ES-I3 (cell line): ENCODE results near the gene HADH.
"Not testable (repeated sequence)": the region's sequence is repeated elsewhere in the genome, so short reads cannot be mapped to it uniquely, and the experiment has no call there.

Source experiments
- H3K36me3 ChIP-seq: 2 replicates; pipeline ENCODE4 v1.6.1; 2013; ENCODE audit warnings: mild to moderate bottlenecking, low read length, control low read depth, moderate library complexity; ENCODE audit not compliant: insufficient read depth
- H3K4me1 ChIP-seq: 2 replicates; pipeline ENCODE4 v1.6.1; 2013; ENCODE audit warnings: mild to moderate bottlenecking, control low read depth, low read length; ENCODE audit not compliant: insufficient read depth
- H3K9ac ChIP-seq: 2 replicates; pipeline ENCODE4 v1.6.1; 2013; ENCODE audit warnings: low read depth, mild to moderate bottlenecking, low read length, moderate library complexity
- H3K9me3 ChIP-seq: 2 replicates; pipeline ENCODE4 v1.6.1; 2013; ENCODE audit warnings: mild to moderate bottlenecking, low read length, moderate library complexity; ENCODE audit not compliant: control insufficient read depth, insufficient read depth

Gene HADH

DNA sequence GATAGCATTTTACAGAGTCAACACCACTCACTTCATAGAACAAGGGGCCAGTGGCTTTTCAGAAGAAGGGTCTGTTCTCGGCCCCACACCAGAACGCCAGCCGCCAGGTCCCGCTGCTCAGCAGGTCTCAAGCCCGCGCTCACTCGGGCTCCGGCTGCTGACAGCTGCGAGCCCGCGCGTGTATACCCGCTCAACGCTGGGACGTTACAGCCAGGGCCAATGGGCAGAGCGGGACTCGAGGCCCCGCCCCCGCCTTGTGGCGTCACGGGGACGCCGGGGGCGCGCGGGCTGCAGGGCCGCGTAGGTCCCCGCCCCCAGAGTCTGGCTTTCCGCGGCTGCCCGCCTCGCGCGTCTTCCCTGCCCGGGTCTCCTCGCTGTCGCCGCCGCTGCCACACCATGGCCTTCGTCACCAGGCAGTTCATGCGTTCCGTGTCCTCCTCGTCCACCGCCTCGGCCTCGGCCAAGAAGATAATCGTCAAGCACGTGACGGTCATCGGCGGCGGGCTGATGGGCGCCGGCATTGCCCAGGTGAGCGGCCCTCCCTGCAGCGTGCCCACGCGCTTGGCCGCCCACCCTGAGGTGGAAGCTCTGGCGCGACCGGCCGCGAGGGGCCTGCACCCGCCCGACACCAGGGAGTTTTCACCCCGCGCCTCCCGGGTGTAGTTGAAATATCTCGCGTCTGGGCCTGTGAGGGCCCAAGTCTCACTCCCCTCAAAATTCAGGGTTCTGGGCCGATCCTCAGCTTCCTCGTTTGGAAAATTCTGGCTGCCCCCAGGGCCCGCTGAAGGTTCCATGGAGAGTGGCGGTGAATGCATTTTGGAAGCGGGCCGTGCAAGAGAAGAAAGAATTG lies at the start of gene HADH:
TSS of gene HADH (plus strand) at position 353 of the 850 bp plus-strand sequence. CDS start at position 397, 44 bp downstream.
- Histone ChIP-seq H3K36me3 (no peaks in the 10 kb centered on the region), H3K9me3 (no peaks in the 10 kb centered on the region), H3K4me1 (peaks cover 28% of the 10 kb centered on the region), H3K9ac (peak within 1 kb of the TSS; percentile 90)

DNA sequence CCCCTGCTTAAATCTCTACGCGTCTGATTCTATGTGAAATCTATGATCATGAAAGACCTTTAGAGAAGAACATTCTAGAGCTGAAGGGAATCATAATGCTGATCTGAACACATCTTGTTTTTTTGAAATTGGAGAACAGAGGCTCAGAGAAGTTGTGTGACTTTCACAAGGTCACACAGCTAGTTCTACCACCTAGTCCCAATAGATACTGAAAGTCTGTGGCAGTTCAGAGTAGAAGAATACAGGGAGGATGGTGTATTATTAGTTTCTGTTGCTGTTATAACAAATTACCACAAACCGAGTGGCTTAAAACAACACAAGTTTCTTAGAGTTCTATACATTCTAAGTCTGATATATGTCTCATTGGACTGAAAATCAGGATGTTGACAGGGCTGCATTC lies 43.9 kb upstream of the HADH start:
- Histone ChIP-seq H3K36me3 (peaks cover 7% of the 10 kb centered on the region), H3K4me1 (no peaks in the 10 kb centered on the region), H3K9ac (no peak overlapping the region), H3K9me3 (no peaks in the 10 kb centered on the region)

DNA sequence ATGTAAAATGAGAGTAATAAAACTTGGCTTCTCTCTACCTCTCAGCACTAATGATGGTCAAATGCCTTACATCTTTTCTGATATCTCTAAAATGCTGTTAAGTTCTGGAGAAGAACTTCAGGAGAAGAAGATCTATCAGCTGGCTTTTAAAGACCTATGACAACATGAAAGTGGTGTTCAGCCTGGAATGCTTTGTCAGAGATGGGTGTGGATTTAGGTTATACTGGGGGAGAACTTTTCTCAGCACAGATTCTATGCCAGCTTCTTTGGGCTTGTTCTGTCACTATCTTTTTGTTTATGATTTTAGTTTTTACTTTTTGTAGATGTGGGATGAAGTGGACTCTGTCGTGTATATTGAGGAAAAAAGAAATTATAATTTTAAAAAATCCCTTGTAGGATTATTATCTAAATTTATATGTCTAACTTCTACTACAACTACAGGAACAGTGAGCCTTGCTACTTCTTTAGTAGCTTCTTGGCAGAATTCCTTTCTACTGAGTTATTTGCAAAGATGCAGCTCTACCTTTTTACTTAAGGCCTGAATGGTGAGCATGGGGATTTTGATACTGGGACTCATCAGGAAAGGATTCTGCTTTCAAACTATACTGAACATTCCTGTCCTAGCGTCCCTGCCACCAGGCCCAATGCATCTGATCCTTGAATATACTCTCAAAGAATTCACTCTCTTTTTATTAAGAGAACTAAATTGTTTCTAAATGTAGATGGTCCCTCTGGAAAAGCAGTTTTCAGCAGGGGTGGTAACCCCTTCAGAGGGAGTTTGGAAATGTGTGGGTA lies 38.7 kb upstream of the HADH start:
- Histone ChIP-seq H3K9me3 (no peaks in the 10 kb centered on the region; the same call in 1 of the 2 replicates), H3K4me1 (no peaks in the 10 kb centered on the region), H3K36me3 (peaks cover 6% of the 10 kb centered on the region), H3K9ac (no peak overlapping the region)

DNA sequence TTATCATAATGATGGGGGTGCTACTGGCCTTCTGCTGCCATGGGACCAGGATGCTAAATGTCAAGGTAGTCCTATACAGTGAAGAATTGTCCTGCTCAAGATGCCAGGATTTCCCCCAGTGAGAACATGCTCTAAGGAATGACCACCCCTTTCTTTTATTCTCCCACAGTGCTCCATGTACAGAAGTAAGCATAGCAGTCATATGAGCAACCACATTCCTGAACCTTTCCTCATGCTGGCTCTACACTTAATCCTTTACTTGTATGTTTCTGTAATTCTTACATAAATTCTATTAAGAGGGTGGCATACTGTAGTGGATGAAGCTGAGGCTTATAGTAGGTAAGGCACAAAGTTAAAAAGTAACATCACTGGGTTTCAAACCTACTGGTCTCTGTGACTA lies 38.1 kb upstream of the HADH start:
- H3K4me1 ChIP-seq = no peaks in the 10 kb centered on the region
- no peaks in the 10 kb centered on the region; the same call in 1 of the 2 replicates for H3K9me3 ChIP-seq
- peaks cover 6% of the 10 kb centered on the region for H3K36me3 ChIP-seq
- no peak overlapping the region for H3K9ac ChIP-seq

DNA sequence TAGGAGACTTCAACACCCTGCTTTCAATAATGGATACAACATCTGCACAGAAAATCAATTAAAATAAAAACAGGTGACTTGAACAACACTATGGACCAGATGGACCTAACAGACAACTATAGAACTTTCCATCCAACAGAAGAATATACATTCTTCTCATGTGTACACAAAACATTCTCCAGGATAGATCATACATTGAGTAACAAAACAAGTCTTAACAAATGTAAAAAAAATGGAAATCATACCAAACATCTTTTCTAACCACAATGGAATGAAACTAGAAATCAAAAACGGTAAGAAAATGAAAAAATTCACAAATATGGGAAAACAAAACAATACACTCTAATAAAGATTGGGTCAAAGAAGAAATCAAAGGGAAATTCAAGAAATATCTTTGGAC lies 33.7 kb upstream of the HADH start:
- H3K9ac ChIP-seq = no peak overlapping the region
- peaks cover 3% of the 10 kb centered on the region; the same call in 1 of the 2 replicates for H3K36me3 ChIP-seq
- no peaks in the 10 kb centered on the region for H3K4me1 ChIP-seq
- H3K9me3 ChIP-seq = no peaks in the 10 kb centered on the region; the same call in 1 of the 2 replicates

DNA sequence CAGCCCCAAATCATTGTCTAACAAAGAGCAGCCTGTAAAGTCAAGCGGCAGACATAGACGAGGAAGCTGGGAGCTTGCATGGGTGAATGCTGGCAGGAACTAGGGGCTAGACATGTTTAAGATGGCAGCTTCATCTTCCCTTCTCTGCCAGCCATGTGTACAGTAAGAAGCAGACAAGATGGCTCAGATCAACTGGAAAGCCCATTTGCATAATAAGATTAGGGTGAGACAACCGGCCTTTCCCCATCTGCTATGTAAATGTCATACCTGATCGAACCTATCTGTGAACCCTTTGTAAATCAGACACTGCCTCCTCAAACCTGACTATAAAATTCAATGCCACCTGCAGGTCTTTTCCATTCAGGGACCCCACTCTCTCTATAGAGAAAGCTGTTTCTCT lies 22.8 kb upstream of the HADH start:
- H3K9ac ChIP-seq = no peak overlapping the region
- H3K9me3 ChIP-seq = no peaks in the 10 kb centered on the region
- no peaks in the 10 kb centered on the region for H3K4me1 ChIP-seq
- H3K36me3 ChIP-seq = no peaks in the 10 kb centered on the region

DNA sequence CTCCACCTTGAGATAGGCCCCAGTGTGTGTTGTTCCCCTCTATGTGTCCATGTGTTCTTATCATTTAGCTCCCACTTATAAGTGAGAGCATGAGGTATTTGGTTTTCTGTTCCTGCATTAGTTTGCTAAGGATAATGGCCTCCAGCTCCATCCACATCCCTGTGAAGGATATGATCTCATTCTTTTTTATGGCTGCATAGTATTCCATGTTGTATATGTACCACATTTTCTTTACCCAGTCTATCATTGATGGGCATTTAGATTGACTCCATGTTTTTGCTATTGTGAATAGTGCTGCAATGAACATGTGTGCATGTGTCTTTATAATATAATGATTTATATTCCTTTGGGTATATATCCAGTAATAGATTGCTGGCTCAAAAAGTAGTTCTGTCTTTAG lies 22.2 kb upstream of the HADH start:
- not testable (repeated sequence) for H3K4me1 ChIP-seq

DNA sequence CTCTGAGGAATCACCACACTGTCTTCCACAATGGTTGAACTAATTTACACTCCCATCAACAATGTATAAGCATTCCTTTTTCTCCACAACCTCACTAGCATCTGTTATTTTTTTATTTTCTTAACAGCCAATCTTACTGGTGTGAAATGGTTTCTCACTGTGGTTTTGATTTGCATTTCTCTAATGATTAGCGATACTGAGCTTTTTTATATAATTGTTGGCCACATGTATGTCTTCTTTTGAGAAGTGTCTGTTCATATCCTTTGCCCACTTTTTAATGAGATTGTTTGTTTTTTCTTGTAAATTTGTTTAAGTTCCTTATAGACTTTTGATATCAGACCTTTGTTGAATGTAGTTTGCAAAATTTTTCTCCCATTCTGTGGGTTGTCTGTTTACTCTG lies 21.8 kb upstream of the HADH start:
- not testable (repeated sequence) for H3K9me3 ChIP-seq, H3K4me1 ChIP-seq, H3K9ac ChIP-seq, H3K36me3 ChIP-seq

More for the DNA sequence above, 22.2 kb upstream of the HADH start:
- not testable (repeated sequence) for H3K36me3 ChIP-seq, H3K9me3 ChIP-seq, H3K9ac ChIP-seq

DNA sequence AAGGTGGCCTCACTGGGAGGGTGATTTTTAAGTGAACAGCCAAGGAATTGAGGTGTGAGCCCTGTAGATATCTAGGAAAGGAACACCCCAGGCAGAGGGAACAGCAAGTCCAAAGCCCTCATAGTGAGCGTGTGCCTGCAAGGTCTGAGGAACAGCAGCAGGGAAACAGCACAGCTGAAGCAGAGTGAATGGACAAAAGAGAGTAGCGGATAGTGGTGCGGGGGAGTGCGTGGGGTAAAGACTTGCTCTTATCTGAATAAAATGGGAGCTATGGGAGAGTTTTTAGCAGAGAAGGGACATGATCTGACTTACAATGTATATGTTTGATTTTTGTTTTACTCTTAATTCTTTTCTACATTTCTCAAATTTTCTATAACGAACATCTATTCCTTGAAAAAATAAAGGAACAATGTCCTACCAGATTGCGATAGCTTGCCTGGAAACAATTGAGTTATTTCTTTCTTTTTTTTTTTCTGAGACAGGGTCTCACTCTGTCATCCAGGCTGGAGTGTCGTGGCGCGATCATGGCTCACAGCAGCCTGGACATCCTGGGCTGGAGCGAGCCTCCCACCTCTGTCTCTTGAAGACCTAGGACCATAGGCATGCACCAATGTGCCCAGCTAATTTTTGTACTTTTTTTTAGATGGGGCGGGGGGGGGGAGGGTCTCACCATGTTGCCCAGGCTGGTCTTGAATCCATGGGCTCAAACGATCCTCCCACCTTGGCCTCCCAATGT lies 19.5 kb upstream of the HADH start:
- Histone ChIP-seq H3K9me3 (no peaks in the 10 kb centered on the region), H3K36me3 (no peaks in the 10 kb centered on the region), H3K4me1 (no peaks in the 10 kb centered on the region), H3K9ac (no peak overlapping the region)

DNA sequence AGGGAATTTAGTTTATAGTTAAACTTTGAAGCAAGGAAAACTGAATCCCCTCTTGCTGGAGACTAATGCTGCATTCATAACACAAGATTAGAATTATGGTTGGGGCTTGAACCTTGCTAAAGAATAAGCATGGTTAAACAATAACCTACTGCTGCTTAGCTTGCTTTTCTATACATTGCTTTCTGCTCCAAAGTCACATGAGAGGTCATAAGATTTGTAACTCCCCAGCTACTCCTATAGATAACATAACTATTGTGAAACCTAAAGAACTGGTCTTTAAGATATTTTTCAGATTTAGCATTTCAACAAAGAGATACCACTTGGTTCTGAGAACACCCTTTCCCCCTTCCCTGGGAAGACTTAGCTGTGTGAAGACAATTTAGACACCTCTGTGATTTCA lies 17.1 kb upstream of the HADH start:
- no peaks in the 10 kb centered on the region for H3K9me3 ChIP-seq
- no peaks in the 10 kb centered on the region for H3K36me3 ChIP-seq
- H3K9ac ChIP-seq = no peak overlapping the region
- no peaks in the 10 kb centered on the region for H3K4me1 ChIP-seq

DNA sequence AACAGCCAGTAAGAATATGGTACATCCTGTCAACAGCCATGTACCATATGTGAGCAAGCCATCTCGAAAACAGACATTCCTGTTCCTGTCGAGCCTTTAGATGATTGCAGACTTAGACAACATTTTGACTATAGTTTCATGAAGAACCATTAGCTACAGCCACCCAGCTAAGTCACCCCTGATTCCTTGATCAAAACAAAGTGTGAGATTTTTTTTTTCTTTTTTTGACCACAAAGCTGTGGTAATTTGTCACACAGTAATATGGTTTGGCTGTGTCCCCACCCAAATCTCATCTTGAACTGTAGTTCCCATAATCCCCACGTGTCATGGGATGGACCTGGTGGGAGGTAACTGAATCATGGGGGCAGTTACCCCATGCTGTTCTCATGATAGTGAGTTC lies 15.2 kb upstream of the HADH start:
- Histone ChIP-seq H3K36me3 (no peaks in the 10 kb centered on the region), H3K9me3 (no peaks in the 10 kb centered on the region), H3K9ac (no peak overlapping the region), H3K4me1 (no peaks in the 10 kb centered on the region)

DNA sequence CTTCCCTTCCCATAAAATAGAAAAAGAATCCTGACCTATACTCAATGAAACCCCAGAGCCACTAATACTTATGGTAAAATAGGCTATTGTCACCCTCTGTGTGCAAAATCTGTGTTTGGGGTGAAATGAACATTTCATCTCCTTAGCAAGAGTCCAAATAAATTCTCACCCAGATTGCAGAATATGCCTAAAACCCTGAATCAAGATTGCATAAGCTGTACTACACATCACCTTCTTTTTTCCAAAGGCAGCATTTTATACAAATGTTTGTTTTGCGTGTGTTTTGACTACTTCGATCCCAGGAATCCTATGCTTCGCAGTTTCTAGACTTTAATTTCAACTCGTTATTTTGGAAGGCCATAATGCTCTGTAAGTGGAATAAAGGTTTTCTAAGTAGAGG lies 12.2 kb upstream of the HADH start:
- Histone ChIP-seq H3K9ac (no peak overlapping the region), H3K9me3 (peaks cover 3% of the 10 kb centered on the region; the same call in 1 of the 2 replicates), H3K4me1 (no peaks in the 10 kb centered on the region), H3K36me3 (no peaks in the 10 kb centered on the region)

DNA sequence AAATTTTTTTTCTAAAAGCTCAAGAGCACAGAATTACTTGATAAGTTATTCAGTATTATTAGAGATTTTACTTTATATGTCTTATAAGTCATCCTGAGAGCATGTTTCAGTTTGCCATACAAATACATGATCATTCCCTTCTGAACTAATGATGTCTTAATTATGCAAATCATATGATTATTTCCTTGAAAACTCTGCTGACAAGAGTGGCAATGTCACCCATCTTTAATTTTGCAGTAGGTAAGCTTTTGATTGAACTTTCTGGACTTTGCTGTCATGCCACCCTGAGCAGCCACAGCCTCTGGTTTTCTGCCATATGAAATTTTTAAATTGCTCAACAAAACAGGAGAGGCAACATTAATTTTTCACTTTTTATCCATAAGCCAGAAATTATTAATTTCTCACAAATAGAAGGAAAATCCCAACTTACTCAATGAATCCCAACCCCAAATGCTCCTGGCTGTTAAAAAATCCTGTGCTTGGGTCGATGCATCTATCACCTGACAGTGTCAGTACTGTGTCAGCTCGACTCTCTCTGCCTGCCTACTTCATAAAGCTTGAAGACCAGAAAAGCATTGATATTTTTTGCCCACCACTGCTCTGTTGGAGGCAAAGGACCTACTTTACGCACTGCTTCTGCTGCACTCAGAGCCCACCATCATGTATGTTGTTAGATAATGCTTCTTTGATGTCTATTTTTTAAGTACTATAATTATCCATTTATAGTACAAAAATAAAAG lies 11.6 kb upstream of the HADH start:
- no peaks in the 10 kb centered on the region for H3K36me3 ChIP-seq
- no peaks in the 10 kb centered on the region for H3K4me1 ChIP-seq
- H3K9ac ChIP-seq = no peak overlapping the region
- H3K9me3 ChIP-seq = peaks cover 3% of the 10 kb centered on the region; the same call in 1 of the 2 replicates
